HEK293T (cell line): ENCODE results near the gene ANKMY1.

ENCODE experiments used
- L3MBTL2 ChIP-seq: fragments of 450-650 bp; conservative IDR thresholded peaks from 2 replicates; pipeline ENCODE4 v1.6.1; 2016; ENCODE audit warnings: mild to moderate bottlenecking
- SP1 ChIP-seq: fragments of 450-650 bp; IDR thresholded peaks from 2 replicates; pipeline ENCODE4 v1.6.1; 2017

GRCh38 chr2:240601831-240602160 is 44.0 kb upstream of the ANKMY1 start:
- TF ChIP-seq L3MBTL2 (no peak), SP1 (no peak)
